Measurements from ENCODE around the gene ABHD2.
"Not testable (repeated sequence)": the region's sequence is repeated elsewhere in the genome, so short reads cannot be mapped to it uniquely, and the experiment has no call there.

ABHD2 gene

GRCh38 chr15:89087830-89088604 is at the start of gene ABHD2:
Gene ABHD2, plus strand, starts transcription at chr15:89088456. Its CDS starts 27,872 bp downstream, at chr15:89116328.
- peak; percentile 100 for DNase-seq

- no peak for DNase-seq
Observed at GRCh38 chr15:89039142-89039541, 49.1 kb upstream of the ABHD2 start.

- no peak for DNase-seq
Observed at GRCh38 chr15:89041507-89041906, 46.7 kb upstream of the ABHD2 start.

GRCh38 chr15:89042387-89042786 is 45.9 kb upstream of the ABHD2 start:
- no peak for DNase-seq

- DNase-seq, result no peak
Observed at GRCh38 chr15:89043031-89044002, 44.9 kb upstream of the ABHD2 start.

GRCh38 chr15:89049016-89049666 is 39.1 kb upstream of the ABHD2 start:
- not testable (repeated sequence) for DNase-seq

GRCh38 chr15:89051875-89052274 is 36.4 kb upstream of the ABHD2 start:
- no peak for DNase-seq

- DNase-seq, result no peak
Observed at GRCh38 chr15:89052474-89052873, 35.8 kb upstream of the ABHD2 start.

- DNase-seq, result no peak
Observed at GRCh38 chr15:89054873-89055272, 33.4 kb upstream of the ABHD2 start.

GRCh38 chr15:89057506-89058133 is 30.6 kb upstream of the ABHD2 start:
- DNase-seq, result peak; percentile 13 to 51

GRCh38 chr15:89058376-89058775 is 29.9 kb upstream of the ABHD2 start:
- no peak for DNase-seq

GRCh38 chr15:89058876-89059405 is 29.3 kb upstream of the ABHD2 start:
- no peak for DNase-seq

- no peak for DNase-seq
Observed at GRCh38 chr15:89066280-89066679, 22.0 kb upstream of the ABHD2 start.

- no peak for DNase-seq
Observed at GRCh38 chr15:89067751-89068150, 20.5 kb upstream of the ABHD2 start.

GRCh38 chr15:89068325-89068784 is 19.9 kb upstream of the ABHD2 start:
- DNase-seq, result no peak

GRCh38 chr15:89070197-89071124 is 17.8 kb upstream of the ABHD2 start:
- no peak for DNase-seq

GRCh38 chr15:89071471-89071870 is 16.8 kb upstream of the ABHD2 start:
- no peak for DNase-seq

GRCh38 chr15:89072277-89072869 is 15.9 kb upstream of the ABHD2 start:
- DNase-seq, result no peak

GRCh38 chr15:89074402-89075012 is 13.7 kb upstream of the ABHD2 start:
- no peak for DNase-seq

- DNase-seq, result no peak
Observed at GRCh38 chr15:89075101-89075640, 13.1 kb upstream of the ABHD2 start.

Data from SHP77 (cell line).